ENCODE measurements around the gene WDR37. TPM values are rescaled to one million over a fixed set of nuclear protein-coding genes. Genes with fewer than 3 reads are reported as not detected.

Gene WDR37
- polyA plus RNA-seq, 1 donor (not counting 4 experiments of a cell fraction or from before 2014, with no cell fraction given): 16.0 TPM

DNA sequence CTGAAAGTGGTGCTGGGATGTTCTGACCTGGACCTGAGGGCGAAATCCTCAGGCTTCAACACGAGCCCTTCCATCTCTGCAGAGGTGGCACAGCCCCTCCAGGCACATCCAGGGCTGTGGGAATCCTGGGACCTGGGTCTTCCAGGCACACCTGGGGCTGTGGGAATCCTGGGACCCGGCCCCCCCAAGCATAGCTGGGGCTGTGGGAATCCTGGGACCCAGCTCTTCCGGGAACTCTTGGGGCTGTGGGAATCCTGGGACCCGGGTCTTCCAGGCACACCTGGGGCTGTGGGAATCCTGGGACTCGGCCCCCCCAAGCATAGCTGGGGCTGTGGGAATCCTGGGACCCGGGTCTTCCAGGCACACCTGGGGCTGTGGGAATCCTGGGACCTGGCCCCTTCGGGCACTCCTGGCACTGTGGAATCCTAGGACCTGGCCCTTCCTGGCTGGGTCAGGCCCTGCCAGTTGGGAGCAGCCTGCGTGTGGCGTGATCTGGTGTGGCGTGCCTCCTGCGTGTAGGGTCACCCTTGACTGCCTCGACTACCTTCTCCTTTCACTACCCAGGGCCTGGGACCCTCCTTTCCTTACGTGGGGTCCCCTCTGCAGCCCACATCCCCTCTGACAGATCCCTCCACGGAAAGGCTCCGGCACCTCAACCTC is 124.0 kb downstream of the WDR37 start:
- DNase-seq (ENCODE audit: low read depth, low spot score) (no peak), FAIRE-seq (no peak)
- H3K4me2 ChIP-seq (ENCODE audit: control insufficient read depth, extremely low read depth, insufficient read depth, low read depth, low read length): no peak overlapping the region
- no peak overlapping the region for H3K27ac ChIP-seq (ENCODE audit: control insufficient read depth, insufficient read depth, low read length)
- H2AFZ ChIP-seq (ENCODE audit: control insufficient read depth, low read length): no peak overlapping the region
- H3K27me3 ChIP-seq (ENCODE audit: control insufficient read depth, extremely low read depth, insufficient read depth, low read length): no peaks in the 10 kb centered on the region
- dilution Hi-C loops (cut with MboI; ENCODE audit: extremely low pct_ligation_motif_present, low sequenced_read_pairs): no loop called here
- no peaks in the 10 kb centered on the region for H4K20me1 ChIP-seq (ENCODE audit: control insufficient read depth, extremely low read depth, insufficient read depth, low read length)
- H3K4me3 ChIP-seq (ENCODE audit: control insufficient read depth in 2 of 3, extremely low read depth in 1 of 3, insufficient read depth in 2 of 3, low read depth in 1 of 3, low read length in 3 of 3): no peak overlapping the region
- H3K9ac ChIP-seq (ENCODE audit: control insufficient read depth, extremely low read depth, insufficient read depth, low read length): no peak overlapping the region
- H3K79me2 ChIP-seq (ENCODE audit: control insufficient read depth, insufficient read depth, low read length): no peaks in the 10 kb centered on the region
- H3K4me1 ChIP-seq (ENCODE audit: control insufficient read depth, extremely low read depth, insufficient read depth, low read length): no peaks in the 10 kb centered on the region
- H3K9me1 ChIP-seq (ENCODE audit: control insufficient read depth, extremely low read depth, insufficient read depth, low read length): no peaks in the 10 kb centered on the region
- H3K36me3 ChIP-seq (ENCODE audit: control insufficient read depth in 2 of 2, extremely low read depth in 1 of 2, insufficient read depth in 2 of 2, low read length in 2 of 2): no peaks in the 10 kb centered on the region
- no peaks in the 10 kb centered on the region for H3K9me3 ChIP-seq (ENCODE audit: control insufficient read depth, low read depth, low read length)
- no peak for TF ChIP-seq EZH2 (IDR thresholded peaks at IDR 0.05; ENCODE audit: low read length)
- TF ChIP-seq, protein P1, sequence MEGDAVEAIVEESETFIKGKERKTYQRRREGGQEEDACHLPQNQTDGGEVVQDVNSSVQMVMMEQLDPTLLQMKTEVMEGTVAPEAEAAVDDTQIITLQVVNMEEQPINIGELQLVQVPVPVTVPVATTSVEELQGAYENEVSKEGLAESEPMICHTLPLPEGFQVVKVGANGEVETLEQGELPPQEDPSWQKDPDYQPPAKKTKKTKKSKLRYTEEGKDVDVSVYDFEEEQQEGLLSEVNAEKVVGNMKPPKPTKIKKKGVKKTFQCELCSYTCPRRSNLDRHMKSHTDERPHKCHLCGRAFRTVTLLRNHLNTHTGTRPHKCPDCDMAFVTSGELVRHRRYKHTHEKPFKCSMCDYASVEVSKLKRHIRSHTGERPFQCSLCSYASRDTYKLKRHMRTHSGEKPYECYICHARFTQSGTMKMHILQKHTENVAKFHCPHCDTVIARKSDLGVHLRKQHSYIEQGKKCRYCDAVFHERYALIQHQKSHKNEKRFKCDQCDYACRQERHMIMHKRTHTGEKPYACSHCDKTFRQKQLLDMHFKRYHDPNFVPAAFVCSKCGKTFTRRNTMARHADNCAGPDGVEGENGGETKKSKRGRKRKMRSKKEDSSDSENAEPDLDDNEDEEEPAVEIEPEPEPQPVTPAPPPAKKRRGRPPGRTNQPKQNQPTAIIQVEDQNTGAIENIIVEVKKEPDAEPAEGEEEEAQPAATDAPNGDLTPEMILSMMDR (optimal IDR thresholded peaks at IDR 0.05 in 1 of 3, IDR thresholded peaks at IDR 0.05 in 1 of 3, conservative IDR thresholded peaks at IDR 0.05 in 1 of 3; ENCODE audit: extremely low read depth in 1 of 3, insufficient read depth in 2 of 3, low read length in 3 of 3): no peak

DNA sequence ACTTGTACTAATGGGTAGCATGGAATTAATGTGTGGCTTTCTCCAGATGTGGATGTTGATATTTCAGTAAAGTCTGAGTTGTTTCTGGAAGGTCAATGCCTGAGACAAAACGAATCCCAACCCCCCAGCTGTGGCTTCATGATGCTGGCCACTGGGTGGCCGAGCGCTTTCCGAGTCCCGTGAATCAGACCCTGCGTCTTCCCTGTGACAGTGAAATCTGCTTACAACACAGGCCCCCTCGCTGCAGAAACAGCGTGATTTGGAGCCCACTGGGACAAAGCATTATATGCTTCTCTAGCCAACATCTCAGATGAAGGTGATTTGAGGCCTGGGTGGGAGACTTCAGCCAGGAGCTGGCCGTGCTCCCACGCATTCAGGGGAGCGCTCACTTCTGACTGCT is 124.7 kb downstream of the WDR37 start:
- no peaks in the 10 kb centered on the region for H3K9me1 ChIP-seq (ENCODE audit: control insufficient read depth, extremely low read depth, insufficient read depth, low read length)
- no peak for DNase-seq (ENCODE audit: low read depth, low spot score)
- no peak overlapping the region for H3K27ac ChIP-seq (ENCODE audit: control insufficient read depth, insufficient read depth, low read length)
- H3K4me3 ChIP-seq (ENCODE audit: control insufficient read depth in 2 of 3, extremely low read depth in 1 of 3, insufficient read depth in 2 of 3, low read depth in 1 of 3, low read length in 3 of 3): no peak overlapping the region
- H3K4me2 ChIP-seq (ENCODE audit: control insufficient read depth, extremely low read depth, insufficient read depth, low read depth, low read length): no peak overlapping the region
- no peaks in the 10 kb centered on the region for H3K4me1 ChIP-seq (ENCODE audit: control insufficient read depth, extremely low read depth, insufficient read depth, low read length)
- no peaks in the 10 kb centered on the region for H3K36me3 ChIP-seq (ENCODE audit: control insufficient read depth in 2 of 2, extremely low read depth in 1 of 2, insufficient read depth in 2 of 2, low read length in 2 of 2)
- FAIRE-seq: no peak
- dilution Hi-C loops (cut with MboI; ENCODE audit: extremely low pct_ligation_motif_present, low sequenced_read_pairs): no loop called here
- no peaks in the 10 kb centered on the region for H3K79me2 ChIP-seq (ENCODE audit: control insufficient read depth, insufficient read depth, low read length)
- H2AFZ ChIP-seq (ENCODE audit: control insufficient read depth, low read length): no peak overlapping the region
- TF ChIP-seq, protein P1 (optimal IDR thresholded peaks at IDR 0.05 in 1 of 3, IDR thresholded peaks at IDR 0.05 in 1 of 3, conservative IDR thresholded peaks at IDR 0.05 in 1 of 3; ENCODE audit: extremely low read depth in 1 of 3, insufficient read depth in 2 of 3, low read length in 3 of 3): no peak
- no peak for TF ChIP-seq EZH2 (IDR thresholded peaks at IDR 0.05; ENCODE audit: low read length)
- no peaks in the 10 kb centered on the region for H4K20me1 ChIP-seq (ENCODE audit: control insufficient read depth, extremely low read depth, insufficient read depth, low read length)
- H3K9me3 ChIP-seq (ENCODE audit: control insufficient read depth, low read depth, low read length): no peaks in the 10 kb centered on the region
- H3K27me3 ChIP-seq (ENCODE audit: control insufficient read depth, extremely low read depth, insufficient read depth, low read length): no peaks in the 10 kb centered on the region
- no peak overlapping the region for H3K9ac ChIP-seq (ENCODE audit: control insufficient read depth, extremely low read depth, insufficient read depth, low read length)

Other genes with a start within 250 kb of the WDR37 start
- gene LARP4B, start 124.7 kb upstream of the WDR37 start, polyA plus RNA-seq: 34.6 to 46.0 TPM (median 39.4 TPM) in 3 replicates
- gene GTPBP4, start 68.0 kb upstream of the WDR37 start, polyA plus RNA-seq: 41.0 to 70.4 TPM (median 62.8 TPM) in 3 replicates
- not detected in 3 replicates for gene IDI2, start 30.5 kb upstream of the WDR37 start, polyA plus RNA-seq
- 140 to 298 TPM (median 172 TPM) in 3 replicates for gene IDI1, start 7.3 kb upstream of the WDR37 start, polyA plus RNA-seq